Neural cell (in vitro differentiated cells): ENCODE measurements around the gene ERBB2. TPM values are rescaled to one million over a fixed set of nuclear protein-coding genes. Genes with fewer than 3 reads are reported as not detected.

ENCODE experiments used
- H2AFZ ChIP-seq: fragments of 200-600, 300-800 bp; sonication (generic), shearing (Covaris generic); 2 replicates; pipeline ENCODE4 v1.6.0; 2014; ENCODE audit warnings: low read depth, mild to moderate bottlenecking, antibody characterized with exemption, low read length, moderate library complexity
- H3F3A ChIP-seq: fragments of 200-600 bp; shearing (Covaris generic); 2 replicates; pipeline ENCODE4 v1.6.1; 2016; ENCODE audit warnings: mild to moderate bottlenecking, moderate library complexity, mixed read lengths, antibody characterized with exemption, low read length; ENCODE audit not compliant: insufficient read depth, poor library complexity, severe bottlenecking
- H3K27ac ChIP-seq: fragments of 200-600, 300-800 bp; sonication (generic), shearing (Covaris generic); 2 replicates; pipeline ENCODE4 v1.5.1; 2014; ENCODE audit warnings: mild to moderate bottlenecking, low read length, moderate library complexity
- H3K27me3 ChIP-seq: fragments of 300-800, 200-600 bp; sonication (generic), shearing (Covaris generic); 2 replicates; pipeline ENCODE4 v1.6.0; 2014; ENCODE audit warnings: mild to moderate bottlenecking, low read depth, low read length, moderate library complexity; ENCODE audit not compliant: insufficient read depth
- H3K36me3 ChIP-seq: fragments of 300-800, 200-600 bp; sonication (generic), shearing (Covaris generic); 2 replicates; pipeline ENCODE4 v1.5.1; 2014; ENCODE audit warnings: mild to moderate bottlenecking, antibody characterized with exemption, low read length, moderate library complexity; ENCODE audit not compliant: insufficient read depth
- H3K4me2 ChIP-seq: fragments of 300-800, 200-600 bp; sonication (generic), shearing (Covaris generic); 2 replicates; pipeline ENCODE4 v1.6.0; 2014; ENCODE audit warnings: mild to moderate bottlenecking, low read length
- H3K4me3 ChIP-seq: fragments of 300-800, 200-600 bp; sonication (generic), shearing (Covaris generic); 2 replicates; pipeline ENCODE4 v1.5.1; 2014; ENCODE audit warnings: mild to moderate bottlenecking, low read length, moderate library complexity
- H3K79me2 ChIP-seq: fragments of 200-600 bp; shearing (Covaris generic); replicated peaks from 2 replicates; pipeline ENCODE4 v1.6.0; 2014; ENCODE audit warnings: mild to moderate bottlenecking, low read length, moderate library complexity; ENCODE audit not compliant: insufficient read depth
- H3K9ac ChIP-seq: fragments of 300-800, 200-600 bp; sonication (generic), shearing (Covaris generic); 2 replicates; pipeline ENCODE4 v1.6.1; 2016; ENCODE audit warnings: mild to moderate bottlenecking, low read length, mixed read lengths
- H3K9me2 ChIP-seq: fragments of 200-600 bp; shearing (Covaris generic); 2 replicates; pipeline ENCODE4 v1.6.1; 2016; ENCODE audit warnings: mild to moderate bottlenecking, low read length, mixed read lengths; ENCODE audit not compliant: insufficient read depth
- H3K9me3 ChIP-seq: fragments of 200-600, 300-800 bp; sonication (generic), shearing (Covaris generic); 2 replicates; pipeline ENCODE4 v1.6.1; 2016; ENCODE audit warnings: mild to moderate bottlenecking, mixed run types, low read length, moderate library complexity, mixed read lengths
- H4K20me1 ChIP-seq: fragments of 200-600 bp; shearing (Covaris generic); 2 replicates; pipeline ENCODE4 v1.6.1; 2016; ENCODE audit warnings: mild to moderate bottlenecking, mixed run types; ENCODE audit not compliant: insufficient read depth
- EP300 ChIP-seq: fragments of 450-650 bp; conservative IDR thresholded peaks from 2 replicates; pipeline ENCODE4 v1.6.1; 2014; ENCODE audit warnings: antibody characterized with exemption, mild to moderate bottlenecking, moderate library complexity; ENCODE audit not compliant: poor library complexity, severe bottlenecking
- EZH2 ChIP-seq: fragments of 200-600, 300-800 bp; shearing (Covaris generic), sonication (generic); IDR thresholded peaks from 2 replicates; pipeline ENCODE4 v1.6.1; 2014; ENCODE audit warnings: antibody characterized with exemption, low read length, borderline replicate concordance, mild to moderate bottlenecking; ENCODE audit not compliant: insufficient read depth, poor library complexity, severe bottlenecking
- MXI1 ChIP-seq: fragments of 450-650 bp; conservative IDR thresholded peaks from 2 replicates; pipeline ENCODE4 v1.6.1; 2014; ENCODE audit warnings: antibody characterized with exemption, mild to moderate bottlenecking; ENCODE audit not compliant: poor library complexity, severe bottlenecking
- POLR2AphosphoS5 ChIP-seq: IDR thresholded peaks from 2 replicates; pipeline ENCODE4 v1.6.1; 2012
- RAD21 ChIP-seq: fragments of 450-650 bp; conservative IDR thresholded peaks from 2 replicates; pipeline ENCODE4 v1.6.1; 2014; ENCODE audit warnings: antibody characterized with exemption, mild to moderate bottlenecking, moderate library complexity
- SMC3 ChIP-seq: fragments of 450-650 bp; conservative IDR thresholded peaks from 2 replicates; pipeline ENCODE4 v1.6.1; 2014; ENCODE audit warnings: antibody characterized with exemption, mild to moderate bottlenecking, moderate library complexity; ENCODE audit not compliant: poor library complexity
- TAF1 ChIP-seq: IDR thresholded peaks from 2 replicates; pipeline ENCODE4 v1.6.1; 2012; ENCODE audit warnings: low read depth
- polyA plus RNA-seq: library from polyadenylated mRNA; depleted of rRNA; stranded (reverse); fragments of >200 nt; gene quantifications from 2 replicates; pipeline ENCODE4 v1.2.3, GENCODE V29; 2014
- TF ChIP-seq, protein P1 (sequence below): IDR thresholded peaks from 2 replicates; pipeline ENCODE4 v1.6.1; 2012; ENCODE audit warnings: borderline replicate concordance
- TF ChIP-seq, protein P2 (sequence below): fragments of 450-650 bp; IDR thresholded peaks from 2 replicates; pipeline ENCODE4 v1.5.1; 2014; ENCODE audit warnings: antibody characterized with exemption, mild to moderate bottlenecking, moderate library complexity; ENCODE audit not compliant: poor library complexity, severe bottlenecking

The ERBB2 gene
- polyA plus RNA-seq, 1 donor from 2014 or later, result 16.0 TPM

DNA sequence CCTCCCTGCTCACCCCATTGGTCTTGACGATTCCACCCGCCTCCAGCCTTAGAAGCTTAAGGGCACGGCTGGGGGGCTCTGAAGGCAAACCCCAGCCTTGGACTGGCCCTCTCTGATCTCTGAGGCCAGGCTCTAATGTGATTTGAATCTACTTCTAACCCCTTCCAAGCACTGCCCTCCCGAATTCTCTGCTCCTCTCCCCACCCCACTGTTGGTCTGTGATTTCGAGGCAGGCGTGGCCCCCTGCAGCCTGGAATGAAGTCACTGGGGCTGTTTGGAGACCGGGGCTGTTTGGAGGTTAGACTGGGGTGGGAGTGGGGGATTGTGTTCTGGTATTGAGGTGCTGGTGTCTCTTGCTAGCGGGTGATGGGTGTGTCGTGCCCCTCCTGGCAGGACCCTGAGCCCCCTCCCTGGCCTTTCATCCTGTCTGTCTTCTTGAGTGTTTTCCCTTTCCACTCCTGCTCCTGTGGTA is 40.1 kb downstream of the ERBB2 start:
- no peak overlapping the region for H3K27ac ChIP-seq
- H3K9ac ChIP-seq, result no peak overlapping the region
- H3K27me3 ChIP-seq, result peaks cover 55% of the 10 kb centered on the region
- no peaks in the 10 kb centered on the region for H3K9me3 ChIP-seq
- no peak overlapping the region for H3K4me2 ChIP-seq
- H2AFZ ChIP-seq, result no peak overlapping the region
- no peak overlapping the region for H3K4me3 ChIP-seq
- no peaks in the 10 kb centered on the region for H3K36me3 ChIP-seq
- TF ChIP-seq EZH2, result no peak
- no peak for TF ChIP-seq TAF1
- no peak for TF ChIP-seq MXI1
- H3K9me2 ChIP-seq, result no peaks in the 10 kb centered on the region
- H3K79me2 ChIP-seq, result no peaks in the 10 kb centered on the region
- H3F3A ChIP-seq, result no peaks in the 10 kb centered on the region
- no peaks in the 10 kb centered on the region for H4K20me1 ChIP-seq

DNA sequence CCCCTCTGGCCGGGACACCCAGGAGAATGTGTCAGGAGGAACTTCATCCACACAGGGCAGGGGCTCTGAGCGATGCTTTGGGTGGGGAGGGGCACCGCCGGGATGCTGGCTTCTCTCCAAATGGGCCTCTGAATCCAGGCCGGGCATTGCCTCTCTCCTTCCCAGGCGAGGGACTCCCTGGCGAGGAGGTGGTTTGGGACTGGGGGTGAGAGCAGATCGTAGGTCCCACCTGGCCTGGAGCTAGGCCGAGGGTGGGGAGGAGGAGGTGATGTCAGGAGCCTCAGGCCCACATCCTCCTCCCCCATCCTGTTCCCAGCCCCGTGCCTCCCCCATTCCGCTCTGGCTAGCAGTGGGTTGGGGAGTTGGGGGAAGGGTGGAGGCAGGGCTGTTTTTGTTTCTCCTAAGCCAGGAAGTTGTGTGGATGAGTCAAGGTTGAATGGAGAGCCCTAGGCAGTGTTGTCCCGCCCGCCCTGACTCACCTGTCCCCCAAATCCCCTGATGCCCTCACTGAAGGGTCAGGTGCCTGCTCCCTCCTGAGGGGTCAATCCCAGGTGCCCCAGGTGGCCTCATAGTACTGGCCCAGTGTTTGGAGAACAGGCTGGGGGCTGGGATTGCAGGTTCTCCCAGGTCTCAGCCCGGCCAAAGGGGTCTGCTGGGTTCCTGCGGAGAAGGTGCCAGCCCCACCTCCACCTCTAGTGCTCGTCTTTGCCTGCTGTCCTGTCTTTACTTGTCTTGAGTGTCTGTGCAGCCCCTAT is 40.7 kb downstream of the ERBB2 start:
- Histone ChIP-seq H3K9me2 (no peaks in the 10 kb centered on the region), H3K79me2 (no peaks in the 10 kb centered on the region), H3F3A (no peaks in the 10 kb centered on the region), H3K27ac (no peak overlapping the region), H3K9ac (no peak overlapping the region), H3K4me2 (no peak overlapping the region), H3K9me3 (no peaks in the 10 kb centered on the region), H3K4me3 (no peak overlapping the region), H4K20me1 (no peaks in the 10 kb centered on the region), H3K36me3 (no peaks in the 10 kb centered on the region), H3K27me3 (peaks cover 55% of the 10 kb centered on the region), H2AFZ (no peak overlapping the region)
- no peak for TF ChIP-seq RAD21
- no peak for TF ChIP-seq MXI1
- TF ChIP-seq, protein P1, sequence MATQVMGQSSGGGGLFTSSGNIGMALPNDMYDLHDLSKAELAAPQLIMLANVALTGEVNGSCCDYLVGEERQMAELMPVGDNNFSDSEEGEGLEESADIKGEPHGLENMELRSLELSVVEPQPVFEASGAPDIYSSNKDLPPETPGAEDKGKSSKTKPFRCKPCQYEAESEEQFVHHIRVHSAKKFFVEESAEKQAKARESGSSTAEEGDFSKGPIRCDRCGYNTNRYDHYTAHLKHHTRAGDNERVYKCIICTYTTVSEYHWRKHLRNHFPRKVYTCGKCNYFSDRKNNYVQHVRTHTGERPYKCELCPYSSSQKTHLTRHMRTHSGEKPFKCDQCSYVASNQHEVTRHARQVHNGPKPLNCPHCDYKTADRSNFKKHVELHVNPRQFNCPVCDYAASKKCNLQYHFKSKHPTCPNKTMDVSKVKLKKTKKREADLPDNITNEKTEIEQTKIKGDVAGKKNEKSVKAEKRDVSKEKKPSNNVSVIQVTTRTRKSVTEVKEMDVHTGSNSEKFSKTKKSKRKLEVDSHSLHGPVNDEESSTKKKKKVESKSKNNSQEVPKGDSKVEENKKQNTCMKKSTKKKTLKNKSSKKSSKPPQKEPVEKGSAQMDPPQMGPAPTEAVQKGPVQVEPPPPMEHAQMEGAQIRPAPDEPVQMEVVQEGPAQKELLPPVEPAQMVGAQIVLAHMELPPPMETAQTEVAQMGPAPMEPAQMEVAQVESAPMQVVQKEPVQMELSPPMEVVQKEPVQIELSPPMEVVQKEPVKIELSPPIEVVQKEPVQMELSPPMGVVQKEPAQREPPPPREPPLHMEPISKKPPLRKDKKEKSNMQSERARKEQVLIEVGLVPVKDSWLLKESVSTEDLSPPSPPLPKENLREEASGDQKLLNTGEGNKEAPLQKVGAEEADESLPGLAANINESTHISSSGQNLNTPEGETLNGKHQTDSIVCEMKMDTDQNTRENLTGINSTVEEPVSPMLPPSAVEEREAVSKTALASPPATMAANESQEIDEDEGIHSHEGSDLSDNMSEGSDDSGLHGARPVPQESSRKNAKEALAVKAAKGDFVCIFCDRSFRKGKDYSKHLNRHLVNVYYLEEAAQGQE, result no peak
- no peak for TF ChIP-seq TAF1
- no peak for TF ChIP-seq EP300
- TF ChIP-seq, protein P2, sequence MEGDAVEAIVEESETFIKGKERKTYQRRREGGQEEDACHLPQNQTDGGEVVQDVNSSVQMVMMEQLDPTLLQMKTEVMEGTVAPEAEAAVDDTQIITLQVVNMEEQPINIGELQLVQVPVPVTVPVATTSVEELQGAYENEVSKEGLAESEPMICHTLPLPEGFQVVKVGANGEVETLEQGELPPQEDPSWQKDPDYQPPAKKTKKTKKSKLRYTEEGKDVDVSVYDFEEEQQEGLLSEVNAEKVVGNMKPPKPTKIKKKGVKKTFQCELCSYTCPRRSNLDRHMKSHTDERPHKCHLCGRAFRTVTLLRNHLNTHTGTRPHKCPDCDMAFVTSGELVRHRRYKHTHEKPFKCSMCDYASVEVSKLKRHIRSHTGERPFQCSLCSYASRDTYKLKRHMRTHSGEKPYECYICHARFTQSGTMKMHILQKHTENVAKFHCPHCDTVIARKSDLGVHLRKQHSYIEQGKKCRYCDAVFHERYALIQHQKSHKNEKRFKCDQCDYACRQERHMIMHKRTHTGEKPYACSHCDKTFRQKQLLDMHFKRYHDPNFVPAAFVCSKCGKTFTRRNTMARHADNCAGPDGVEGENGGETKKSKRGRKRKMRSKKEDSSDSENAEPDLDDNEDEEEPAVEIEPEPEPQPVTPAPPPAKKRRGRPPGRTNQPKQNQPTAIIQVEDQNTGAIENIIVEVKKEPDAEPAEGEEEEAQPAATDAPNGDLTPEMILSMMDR, result no peak
- TF ChIP-seq EZH2, result no peak
- no peak for TF ChIP-seq POLR2AphosphoS5
- TF ChIP-seq SMC3, result no peak
